H1 (cell line): ENCODE results near the gene ZNF786. TPM values are rescaled to one million over a fixed set of nuclear protein-coding genes. Genes with fewer than 3 reads are reported as not detected.
A peak's percentile ranks its signal among the peaks of the same experiment; 100 is the strongest.

Source experiments
- CTCF ChIA-PET: fragments of 300-600 bp; sonication (Branson Sonifier 250); formaldehyde crosslinking; loops from one replicate; lab custom pipeline; 2021; ENCODE audit not compliant: partially characterized antibody; lab: Charles Lee
- POLR2A ChIA-PET: fragments of 300-600 bp; sonication (Branson Sonifier 250); formaldehyde crosslinking; loops from one replicate; lab custom pipeline; 2021; ENCODE audit warnings: inconsistent platforms; ENCODE audit not compliant: partially characterized antibody; lab: Charles Lee
- DNase-seq, 2 experiments: peaks; one replicate each; pipeline versions ENCODE4 v3.0.0 to v3.0.0-alpha.2; 2010 to 2022; ENCODE audit warnings: low spot score in 2 of 2, low read depth in 1 of 2, mixed read lengths in 1 of 2
- FAIRE-seq: peaks from 2 replicates; lab custom pipeline; 2011; peaks lifted over from hg19 to GRCh38; lab: Jason Lieb, UNC
- H2AFZ ChIP-seq: 2 replicates; pipeline ENCODE4 v1.8.1; 2012; ENCODE audit warnings: low read length, inconsistent platforms
- H2AK5ac ChIP-seq: 2 replicates; pipeline ENCODE4 v1.6.1; 2013; ENCODE audit warnings: low read depth, low read length
- H2BK120ac ChIP-seq: replicated peaks from 2 replicates; pipeline ENCODE3; 2013; ENCODE audit warnings: low read depth, low read length, inconsistent platforms
- H2BK12ac ChIP-seq: 2 replicates; pipeline ENCODE4 v1.6.1; 2013; ENCODE audit warnings: low read depth, low read length
- H2BK15ac ChIP-seq: 2 replicates; pipeline ENCODE4 v1.6.1; 2013; ENCODE audit warnings: low read length
- H2BK20ac ChIP-seq: 2 replicates; pipeline ENCODE4 v1.6.1; 2013; ENCODE audit warnings: low read length
- H2BK5ac ChIP-seq: 2 replicates; pipeline ENCODE4 v1.6.1; 2013; ENCODE audit warnings: low read depth, low read length
- H3K14ac ChIP-seq: 2 replicates; pipeline ENCODE4 v1.6.1; 2013; ENCODE audit warnings: inconsistent platforms; ENCODE audit not compliant: insufficient read length
- H3K18ac ChIP-seq: 2 replicates; pipeline ENCODE4 v1.6.1; 2013; ENCODE audit warnings: low read length; ENCODE audit errors: extremely low read depth
- H3K23ac ChIP-seq: 2 replicates; pipeline ENCODE4 v1.6.1; 2013; ENCODE audit warnings: inconsistent platforms; ENCODE audit not compliant: insufficient read length
- H3K23me2 ChIP-seq: 2 replicates; pipeline ENCODE4 v1.6.1; 2013; ENCODE audit warnings: low read depth, low read length
- H3K27ac ChIP-seq: 2 replicates; pipeline ENCODE4 v1.6.1; 2011; ENCODE audit warnings: low read depth, low read length, inconsistent platforms
- H3K27me3 ChIP-seq, 4 experiments: replicated peaks in 1 of 4; 1 replicate in 1 of 4; 2 replicates in 3 of 4; pipeline versions ENCODE4 v1.6.1 to v1.8.1; 2011 to 2013; ENCODE audit warnings: low read length in 3 of 4, mild to moderate bottlenecking in 3 of 4, inconsistent platforms in 2 of 4, mixed read lengths in 2 of 4, moderate library complexity in 1 of 4; ENCODE audit not compliant: control insufficient read depth in 3 of 4, insufficient read depth in 3 of 4; ENCODE audit errors: extremely low read depth in 1 of 4
- H3K36me3 ChIP-seq, 4 experiments: 2 replicates each; pipeline versions ENCODE4 v1.6.1 to v1.8.1; 2011 to 2013; ENCODE audit warnings: mild to moderate bottlenecking in 4 of 4, low read length in 3 of 4, moderate library complexity in 2 of 4, control low read depth in 1 of 4, inconsistent platforms in 1 of 4; ENCODE audit not compliant: insufficient read depth in 4 of 4, control insufficient read depth in 2 of 4
- H3K4ac ChIP-seq: replicated peaks from 2 replicates; pipeline ENCODE3; 2013; ENCODE audit warnings: low read length, low read depth, mixed read lengths, inconsistent platforms; ENCODE audit not compliant: insufficient read length
- H3K4me1 ChIP-seq, 4 experiments: replicated peaks in 1 of 4; 1 replicate in 1 of 4; 2 replicates in 3 of 4; pipeline versions ENCODE4 v1.6.1 to v1.8.1; 2011 to 2013; ENCODE audit warnings: low read length in 3 of 4, inconsistent platforms in 2 of 4, mixed read lengths in 1 of 4; ENCODE audit not compliant: insufficient read depth in 4 of 4, control insufficient read depth in 3 of 4
- H3K4me2 ChIP-seq, 2 experiments: 2 replicates each; pipeline versions ENCODE4 v1.6.1 to v1.8.1; 2011 to 2013; ENCODE audit warnings: low read depth in 2 of 2, low read length in 2 of 2, control low read depth in 1 of 2, inconsistent platforms in 1 of 2, mild to moderate bottlenecking in 1 of 2; ENCODE audit not compliant: insufficient read depth in 1 of 2
- H3K4me3 ChIP-seq, 4 experiments: fragments of 200-600, 300-600 bp in 1 of 4; sonication (generic), shearing (Covaris generic), sonication (Bioruptor Twin) in 1 of 4; 2 replicates each; pipeline versions ENCODE4 v1.5.1 to v1.8.1; 2011 to 2016; ENCODE audit warnings: low read length in 4 of 4, low read depth in 3 of 4, control low read depth in 2 of 4, inconsistent platforms in 2 of 4, mild to moderate bottlenecking in 2 of 4, mixed read lengths in 1 of 4, moderate library complexity in 1 of 4; ENCODE audit not compliant: insufficient read depth in 2 of 4; ENCODE audit errors: extremely low read depth in 1 of 4
- H3K56ac ChIP-seq: replicated peaks from 2 replicates; pipeline ENCODE3; 2013; ENCODE audit warnings: low read depth, mild to moderate bottlenecking, mixed read lengths, low read length, inconsistent platforms; ENCODE audit not compliant: insufficient read length
- H3K79me1 ChIP-seq: 2 replicates; pipeline ENCODE4 v1.6.1; 2013; ENCODE audit warnings: low read depth, low read length, control low read depth
- H3K79me2 ChIP-seq, 2 experiments: 2 replicates each; pipeline versions ENCODE4 v1.6.1 to v1.8.1; 2012 to 2013; ENCODE audit warnings: low read length in 2 of 2, mild to moderate bottlenecking in 2 of 2, inconsistent platforms in 1 of 2; ENCODE audit not compliant: insufficient read depth in 2 of 2, control insufficient read depth in 1 of 2
- H3K9ac ChIP-seq, 4 experiments: replicated peaks in 1 of 4; 1 replicate in 1 of 4; 2 replicates in 3 of 4; pipeline versions ENCODE4 v1.6.1 to v1.8.1; 2011 to 2013; ENCODE audit warnings: low read depth in 3 of 4, low read length in 3 of 4, control low read depth in 2 of 4, mild to moderate bottlenecking in 2 of 4, moderate library complexity in 2 of 4, inconsistent platforms in 1 of 4; ENCODE audit errors: extremely low read depth in 1 of 4
- H3K9me3 ChIP-seq, 2 experiments: 2 replicates each; pipeline versions ENCODE4 v1.6.1 to v1.8.1; 2012 to 2013; ENCODE audit warnings: mild to moderate bottlenecking in 2 of 2, moderate library complexity in 2 of 2, control low read depth in 1 of 2, inconsistent platforms in 1 of 2, low read depth in 1 of 2, low read length in 1 of 2, mixed read lengths in 1 of 2; ENCODE audit not compliant: insufficient read depth in 2 of 2
- H4K20me1 ChIP-seq, 2 experiments: replicated peaks in 1 of 2; 2 replicates each; pipeline versions ENCODE3 to v1.8.1; 2011 to 2013; ENCODE audit warnings: inconsistent platforms in 2 of 2, low read length in 2 of 2, mild to moderate bottlenecking in 1 of 2; ENCODE audit not compliant: insufficient read depth in 2 of 2, control insufficient read depth in 1 of 2
- H4K5ac ChIP-seq: 2 replicates; pipeline ENCODE4 v1.6.1; 2013; ENCODE audit warnings: low read length, low read depth, mixed read lengths, inconsistent platforms; ENCODE audit not compliant: insufficient read length
- H4K8ac ChIP-seq: 2 replicates; pipeline ENCODE4 v1.8.0; 2013; ENCODE audit warnings: mild to moderate bottlenecking, moderate library complexity, low read length, inconsistent platforms; ENCODE audit not compliant: insufficient read depth; ENCODE audit errors: extremely low read depth
- H4K91ac ChIP-seq: replicated peaks from 2 replicates; pipeline ENCODE3; 2013; ENCODE audit warnings: low read length, mixed read lengths, inconsistent platforms; ENCODE audit not compliant: insufficient read length
- CBX8 ChIP-seq: fragments of 300-800, 300-1000 bp; sonication (generic); IDR thresholded peaks from 2 replicates; pipeline ENCODE4 v1.7.1; 2016; ENCODE audit warnings: low read depth, low read length, borderline replicate concordance
- GABPA ChIP-seq: IDR thresholded peaks from 2 replicates; pipeline ENCODE4 v1.6.1; 2011; ENCODE audit warnings: mild to moderate bottlenecking, low read length, moderate library complexity, borderline replicate concordance; ENCODE audit not compliant: insufficient read depth
- WGBS, 2 experiments: shearing (Covaris generic) in 1 of 2; methylation state at CpG; one replicate each; pipeline versions ENCODE4 v1.1.6 to v1.1.7; 2013 to 2015; ENCODE audit warnings: low lambda C conversion rate in 2 of 2, mixed read lengths in 2 of 2, inconsistent platforms in 1 of 2, low coverage in 1 of 2, missing lambda C conversion rate in 1 of 2; ENCODE audit not compliant: insufficient replicate concordance in 2 of 2, insufficient coverage in 1 of 2, insufficient read length in 1 of 2; ENCODE audit errors: extremely low coverage in 1 of 2, missing lambda C conversion rate in 1 of 2; 5-methylcytosine and 5-hydroxymethylcytosine counted together
- polyA plus RNA-seq, 7 experiments: library from polyadenylated mRNA; depleted of rRNA in 3 of 7; stranded (reverse) in 5 of 7; unstranded in 2 of 7; fragments of >200 nt in 5 of 7; fragments of 200-250 nt in 2 of 7; gene quantifications; 1 replicate in 5 of 7; 2 replicates in 1 of 7; 4 replicates in 1 of 7; pipeline versions ENCODE4 v1.2.1 to v1.2.3, GENCODE V29; 2011 to 2013; ENCODE audit warnings: missing spikeins in 2 of 7, mixed read lengths in 2 of 7
- total RNA-seq: library from RNA; stranded (reverse); fragmentation: NEBNext Ultra II Directional; extraction: Animal tissue kit (Norgen Biotek cat#: 25700); gene quantifications from 2 replicates; pipeline ENCODE4 v1.2.1, GENCODE V29; 2021

The ZNF786 gene
- total and polyA plus RNA-seq, 2 of the 8 experiments (the other 6 are each of a cell fraction or from before 2014, with no cell fraction given) = 7.7 to 16.3 TPM

DNA sequence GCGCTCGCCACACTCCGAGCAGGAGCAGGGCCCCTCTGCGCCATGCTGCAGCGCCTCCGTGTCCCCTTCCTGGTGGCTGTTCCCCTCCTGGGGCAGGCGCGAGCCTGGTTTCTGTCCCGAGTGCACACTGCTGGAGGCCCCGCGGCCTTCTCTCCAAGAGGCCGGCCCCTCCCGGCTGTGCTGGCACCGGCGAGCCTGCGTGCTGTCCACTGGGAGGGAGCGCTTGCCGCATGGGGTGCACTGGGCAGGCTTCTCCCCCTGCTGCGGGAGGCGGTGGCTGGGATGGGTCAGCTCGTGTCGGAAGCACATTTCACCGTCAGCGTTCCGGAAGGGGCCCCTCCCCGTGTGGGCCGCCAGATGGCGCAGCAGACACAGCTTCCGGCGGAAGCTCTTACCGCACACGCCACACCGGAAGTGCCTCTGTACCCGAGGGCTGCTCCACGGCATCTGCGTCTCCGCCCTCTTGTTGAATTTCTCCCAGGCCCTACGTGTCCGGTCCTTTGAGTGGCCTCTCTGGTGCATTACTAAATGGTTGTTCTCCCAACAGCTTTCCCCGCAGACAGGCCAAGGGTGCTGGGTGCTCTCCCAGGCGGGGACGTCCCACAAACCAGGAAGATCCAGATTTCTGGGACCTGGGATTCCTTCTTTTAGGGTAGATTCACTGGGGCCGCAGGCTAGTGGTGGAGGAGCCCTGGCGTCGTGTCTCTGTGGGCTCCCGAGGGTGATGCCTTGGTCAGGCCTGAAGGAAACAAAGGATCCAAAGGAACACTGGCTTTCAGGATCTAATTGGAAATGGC is 18.7 kb downstream of the ZNF786 start:
- Histone ChIP-seq H2BK5ac (peak overlapping the region; percentile 75), H4K20me1 (peaks cover 0 to 5% of the 10 kb centered on the region in 2 experiments), H3K56ac (no peak overlapping the region), H4K5ac (no peak overlapping the region), H2BK12ac (no peak overlapping the region), H3K4me1 (no peaks in the 10 kb centered on the region; a peak in 1 of 7 replicates), H3K79me2 (peaks cover 0 to 3% of the 10 kb centered on the region in 2 experiments; a peak in 1 of 4 replicates), H3K27ac (peak overlapping the region; percentile 13; the same call in 1 of the 2 replicates), H3K23ac (no peak overlapping the region), H2BK120ac (no peak overlapping the region), H3K9ac (no peak overlapping the region; a peak in 1 of 7 replicates), H3K4ac (no peak overlapping the region), H3K27me3 (no peaks in the 10 kb centered on the region), H4K91ac (no peak overlapping the region), H2AK5ac (peak overlapping the region; percentile 32; the same call in 1 of the 2 replicates), H4K8ac (peak overlapping the region; percentile 80), H2BK15ac (no peak overlapping the region), H3K4me2 (no peak overlapping the region), H3K14ac (no peak overlapping the region), H3K18ac (peak overlapping the region; percentile 28; the same call in 1 of the 2 replicates), H2BK20ac (no peak overlapping the region), H3K9me3 (no peaks in the 10 kb centered on the region), H3K79me1 (no peaks in the 10 kb centered on the region), H3K23me2 (no peaks in the 10 kb centered on the region), H3K36me3 (peaks cover 13 to 34% (median 27%) of the 10 kb centered on the region in 4 experiments), H2AFZ (no peak overlapping the region), H3K4me3 (no peak overlapping the region)
- DNase-seq (peak; percentile 81 to 91), FAIRE-seq (no peak)
- ChIA-PET CTCF (interaction anchor here (0.5 to 4.4 kb wide), 31 partner anchors 11 to 1806 kb away, joined by 3 to 22 read pairs (median 4); partner anchors contain the start of genes ZNF398, ZNF425 and ZNF786), POLR2A (interaction anchor here (0.6 to 1.6 kb wide), 12 partner anchors 11 to 88 kb away, joined by 3 to 4 read pairs (median 3); partner anchors contain the start of genes ZNF398 and ZNF425)
- WGBS, 2 experiments = 66% methylated on average over 44 of the region's 46 CpGs; no CpG with 5 or more reads in 1 of the 2 experiments
- TF ChIP-seq GABPA = peak; percentile 93
- TF ChIP-seq CBX8 = no peak
